VCaP (cell line): Measurements from ENCODE around the gene CARHSP1.

Experiments
- H3K27ac ChIP-seq: fragments of 450-650 bp; 2 replicates; pipeline ENCODE4 v1.5.1; 2017
- TF ChIP-seq, protein P1 (sequence below): fragments of 450-650 bp; conservative IDR thresholded peaks from 2 replicates; pipeline ENCODE4 v1.5.1; 2017; ENCODE audit warnings: mild to moderate bottlenecking, moderate library complexity

Gene CARHSP1

DNA sequence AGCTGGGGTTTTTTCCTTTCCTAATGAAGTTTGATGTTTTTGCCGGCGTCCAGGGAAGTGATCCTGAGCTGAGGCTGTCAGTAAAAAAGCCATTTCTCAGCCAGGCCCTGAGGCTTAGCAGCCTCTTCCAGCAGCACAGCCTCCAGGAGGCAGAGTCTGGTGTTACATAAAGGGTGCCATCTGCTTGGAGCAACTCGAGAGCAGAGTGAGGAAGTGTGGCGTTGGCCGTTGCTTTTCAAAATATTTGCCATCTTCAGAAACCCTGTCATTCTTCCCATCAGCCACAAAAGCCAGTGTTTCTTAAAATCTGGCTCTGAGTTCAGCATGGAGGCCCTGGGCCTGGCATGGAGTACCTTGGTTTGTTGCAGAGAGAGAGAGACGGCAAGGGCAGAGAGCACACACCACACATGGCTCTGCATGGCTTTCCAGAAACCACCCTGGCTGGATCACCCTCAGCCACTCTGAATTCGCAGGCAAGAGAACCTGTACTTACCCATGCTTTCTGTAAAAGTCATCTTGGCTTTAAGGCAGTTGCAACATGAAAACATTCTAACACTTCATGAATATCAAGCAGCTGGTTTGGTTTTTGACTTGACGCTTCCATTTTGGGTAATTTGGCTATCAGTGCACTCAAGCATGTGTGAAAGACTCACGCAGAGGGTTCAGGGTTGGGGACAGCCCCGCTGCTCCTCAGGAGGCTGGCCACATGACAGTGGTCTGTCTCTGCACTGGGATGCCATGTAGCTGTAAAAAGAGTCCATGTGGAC lies 50.1 kb downstream of the CARHSP1 start:
- no peak overlapping the region for H3K27ac ChIP-seq
- TF ChIP-seq, protein P1, sequence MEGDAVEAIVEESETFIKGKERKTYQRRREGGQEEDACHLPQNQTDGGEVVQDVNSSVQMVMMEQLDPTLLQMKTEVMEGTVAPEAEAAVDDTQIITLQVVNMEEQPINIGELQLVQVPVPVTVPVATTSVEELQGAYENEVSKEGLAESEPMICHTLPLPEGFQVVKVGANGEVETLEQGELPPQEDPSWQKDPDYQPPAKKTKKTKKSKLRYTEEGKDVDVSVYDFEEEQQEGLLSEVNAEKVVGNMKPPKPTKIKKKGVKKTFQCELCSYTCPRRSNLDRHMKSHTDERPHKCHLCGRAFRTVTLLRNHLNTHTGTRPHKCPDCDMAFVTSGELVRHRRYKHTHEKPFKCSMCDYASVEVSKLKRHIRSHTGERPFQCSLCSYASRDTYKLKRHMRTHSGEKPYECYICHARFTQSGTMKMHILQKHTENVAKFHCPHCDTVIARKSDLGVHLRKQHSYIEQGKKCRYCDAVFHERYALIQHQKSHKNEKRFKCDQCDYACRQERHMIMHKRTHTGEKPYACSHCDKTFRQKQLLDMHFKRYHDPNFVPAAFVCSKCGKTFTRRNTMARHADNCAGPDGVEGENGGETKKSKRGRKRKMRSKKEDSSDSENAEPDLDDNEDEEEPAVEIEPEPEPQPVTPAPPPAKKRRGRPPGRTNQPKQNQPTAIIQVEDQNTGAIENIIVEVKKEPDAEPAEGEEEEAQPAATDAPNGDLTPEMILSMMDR: no peak

DNA sequence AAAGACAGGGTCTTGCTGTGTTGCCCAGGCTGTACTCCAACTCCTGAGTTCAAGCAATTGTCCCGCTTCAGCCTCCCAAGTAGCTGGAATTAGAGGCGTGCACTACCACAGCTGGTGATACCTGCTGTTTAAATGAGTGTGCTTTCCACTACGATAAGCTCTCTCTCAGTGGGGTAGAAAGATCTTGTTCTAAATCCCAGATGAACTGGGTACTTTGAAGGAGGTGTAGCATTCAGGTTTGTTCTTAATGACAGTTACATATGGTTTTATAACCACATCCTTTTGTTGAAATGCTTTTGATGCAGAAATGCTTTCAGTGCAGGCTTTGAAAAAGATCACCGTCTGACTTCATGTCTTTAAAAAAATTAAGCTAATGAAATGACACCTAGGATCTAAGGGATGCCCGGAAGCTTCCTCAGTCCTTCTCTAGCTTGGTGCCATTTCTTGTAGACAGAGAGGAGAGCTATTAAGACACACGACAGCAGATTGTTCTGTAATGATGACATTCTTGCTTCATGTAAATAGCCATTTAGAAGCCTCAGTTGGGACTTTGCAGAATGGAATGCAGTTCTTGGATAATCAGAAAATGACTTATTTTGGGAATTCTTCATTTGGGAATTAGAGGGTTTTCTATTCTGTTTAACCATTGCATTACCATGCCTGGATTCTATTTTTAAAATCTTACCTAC lies 51.7 kb downstream of the CARHSP1 start:
- no peak overlapping the region for H3K27ac ChIP-seq
- TF ChIP-seq, protein P1: no peak

DNA sequence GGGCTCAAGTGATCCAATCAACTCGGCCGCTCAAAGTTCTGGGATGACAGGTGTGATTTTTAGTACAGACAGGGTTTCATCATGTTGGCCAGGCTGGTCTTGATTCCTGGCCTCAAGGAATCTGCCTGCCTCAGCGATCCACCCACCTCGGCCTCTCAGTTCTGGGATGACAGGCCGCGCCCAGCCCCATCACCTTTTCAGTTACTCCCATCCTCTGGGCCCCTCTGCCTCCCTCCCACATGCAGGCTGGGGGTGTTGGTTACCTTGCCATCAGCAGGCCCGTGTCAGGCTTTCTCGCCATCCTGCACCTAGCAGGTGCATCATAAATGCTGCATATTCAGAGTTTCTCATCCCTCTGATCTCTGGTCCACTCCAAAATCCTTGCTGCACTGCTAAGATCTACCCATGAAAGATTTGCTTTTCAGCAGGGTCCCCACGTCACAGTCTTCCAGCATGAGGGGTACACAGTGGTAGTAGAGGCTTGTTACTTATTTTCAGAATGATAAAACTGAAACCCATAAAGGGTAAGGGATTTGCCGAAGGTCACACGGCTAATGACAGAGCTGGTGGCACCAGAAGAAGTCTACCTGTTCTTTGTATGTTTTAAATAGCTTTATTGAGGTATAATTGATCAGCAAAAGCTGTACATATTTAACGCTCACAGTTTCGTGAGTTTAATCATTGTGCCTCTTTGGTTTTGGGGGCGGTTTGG lies 54.6 kb downstream of the CARHSP1 start:
- TF ChIP-seq, protein P1: no peak
- H3K27ac ChIP-seq: no peak overlapping the region

DNA sequence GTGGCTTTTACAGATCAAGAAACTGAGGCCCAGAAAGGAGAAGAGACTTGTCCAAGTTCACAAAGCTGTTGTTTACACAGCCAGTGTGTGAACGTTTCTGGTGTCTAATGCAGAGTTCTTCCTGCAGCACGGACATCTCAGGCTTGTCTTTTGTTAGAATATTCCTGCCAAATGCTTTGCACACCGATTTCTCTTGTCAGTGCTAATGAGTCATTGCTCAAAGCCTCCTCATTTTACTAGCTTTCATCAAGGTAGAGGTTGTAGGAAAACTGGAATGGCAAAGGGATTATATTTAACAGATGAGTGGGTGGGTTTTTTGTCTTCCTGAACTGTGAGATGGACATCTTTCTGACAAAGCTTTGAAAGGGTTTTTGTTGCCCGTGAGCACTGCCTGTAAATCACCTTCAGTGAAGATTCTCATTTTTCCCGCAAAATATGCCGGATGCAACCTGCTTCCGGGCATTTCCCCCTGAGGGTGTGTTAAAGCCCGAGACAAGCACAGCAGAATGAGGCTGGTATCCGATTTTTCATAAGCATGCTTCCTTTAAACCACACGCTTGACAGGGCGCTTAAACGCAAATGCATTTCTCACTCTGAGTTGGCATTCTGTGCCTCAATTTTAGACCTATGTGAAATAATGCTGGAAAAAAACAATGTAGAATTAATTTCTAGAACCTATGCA lies 56.5 kb downstream of the CARHSP1 start:
- H3K27ac ChIP-seq: no peak overlapping the region
- TF ChIP-seq, protein P1: no peak

DNA sequence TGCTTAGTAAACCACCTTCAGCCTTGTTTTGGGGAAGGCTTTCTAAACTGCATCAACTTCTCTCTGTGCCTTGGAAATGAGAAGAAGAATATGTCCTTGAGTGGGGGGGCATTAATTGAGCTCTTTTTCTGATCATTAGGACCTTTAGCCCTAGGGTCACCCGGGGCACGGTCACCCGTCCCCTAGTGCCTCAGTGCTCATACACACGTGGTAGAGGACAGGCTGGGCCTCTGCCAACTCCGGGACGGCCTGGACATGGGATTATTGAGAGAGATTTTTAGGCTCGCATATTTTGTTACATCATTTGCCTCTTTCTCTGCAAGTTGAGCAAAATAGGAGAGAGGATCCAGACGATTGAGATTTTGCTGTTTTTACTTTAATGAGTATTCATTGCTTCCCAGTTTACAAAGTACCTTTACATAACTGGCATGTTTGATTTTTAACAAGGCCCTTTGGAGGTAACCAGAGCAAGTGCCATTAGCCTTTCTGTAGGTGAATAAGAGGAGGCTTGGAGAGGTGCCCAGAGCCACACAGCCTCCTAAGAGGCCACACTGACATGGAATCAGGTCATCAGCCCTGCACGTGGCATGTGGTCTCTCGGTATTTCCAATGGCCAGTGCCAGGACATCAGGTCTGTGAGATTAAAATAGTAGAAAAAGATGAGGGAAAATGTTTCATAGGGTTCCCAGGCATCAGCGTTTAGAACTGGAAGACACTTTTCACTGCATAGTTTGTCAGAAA lies 60.0 kb downstream of the CARHSP1 start:
- no peak overlapping the region for H3K27ac ChIP-seq

DNA sequence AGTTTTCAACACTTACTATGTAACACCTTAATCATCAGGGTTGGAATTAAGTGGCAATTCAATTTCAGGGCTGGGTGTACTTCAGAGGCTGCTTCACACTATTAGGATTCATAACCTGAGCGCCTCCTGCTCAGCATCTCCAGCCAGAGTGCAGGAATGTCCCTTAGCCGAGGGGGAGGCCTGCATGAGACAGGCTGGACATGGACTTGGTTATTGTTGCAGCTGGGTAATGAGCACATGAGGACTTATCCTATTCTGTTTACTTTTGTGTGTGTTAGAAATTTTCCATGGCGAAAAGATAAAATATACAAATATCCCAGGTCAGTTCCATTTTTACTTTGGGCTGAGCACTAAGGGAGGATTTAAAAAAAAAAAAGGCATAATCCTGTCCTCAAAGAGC lies 60.8 kb downstream of the CARHSP1 start:
- H3K27ac ChIP-seq: no peak overlapping the region
- TF ChIP-seq, protein P1: no peak

More for the DNA sequence above, 60.0 kb downstream of the CARHSP1 start:
- TF ChIP-seq, protein P1: no peak
